Thyroid gland (tissue), 4 donors: ENCODE measurements around the gene FHIT.

ENCODE experiments used
- CTCF ChIP-seq, 6 experiments: fragments of 200-600 bp in 3 of 6; fragments of 450-650 bp in 3 of 6; sonication (generic) in 3 of 6; IDR thresholded peaks; one replicate each; pipeline ENCODE4 v1.5.1; 2016 to 2019; ENCODE audit warnings: antibody characterized with exemption in 6 of 6, mild to moderate bottlenecking in 2 of 6, inconsistent platforms in 1 of 6, moderate library complexity in 1 of 6
- POLR2A ChIP-seq, 2 donors: fragments of 450-650 bp; IDR thresholded peaks; one replicate each; pipeline ENCODE4 v1.6.1; 2017; ENCODE audit warnings: antibody characterized with exemption in 2 of 2, mild to moderate bottlenecking in 2 of 2, moderate library complexity in 1 of 2

GRCh38 chr3:59878038-59878427, 1373.2 kb downstream of the FHIT start:
- TF ChIP-seq CTCF (IDR thresholded peaks at IDR 0.05) (no peak), POLR2A (IDR thresholded peaks at IDR 0.05) (no peak)
